Pancreas (tissue), 10 donors: ENCODE results near the gene GHRHR. TPM values are rescaled to one million over a fixed set of nuclear protein-coding genes. Genes with fewer than 3 reads are reported as not detected.

Experiments
- ATAC-seq, 4 donors: fragments of 200-7000 bp; cut with Tn5 transposase; one replicate each; pipeline versions ENCODE4 v1.8.0 to v1.9.1; 2020; ENCODE audit warnings: mild to moderate bottlenecking in 4 of 4, moderate library complexity in 4 of 4
- DNase-seq, 6 donors: peaks; one replicate each; pipeline ENCODE4 v3.0.0-alpha.2; 2020
- FAIRE-seq: peaks from 2 replicates; lab custom pipeline; 2012; peaks lifted over from hg19 to GRCh38; lab: Jason Lieb, UNC
- H3K27ac ChIP-seq, 4 donors: fragments of 200-600 bp; sonication (generic); 1 replicate in 3 of 4; 2 replicates in 1 of 4; pipeline versions ENCODE4 v1.5.0 to v1.8.0; 2020
- H3K27me3 ChIP-seq, 4 donors: fragments of 200-600 bp; one replicate each; pipeline ENCODE4 v1.8.0; 2021
- H3K36me3 ChIP-seq, 3 donors: fragments of 200-600 bp; sonication (generic) in 1 of 3; one replicate each; pipeline versions ENCODE4 v1.5.0 to v1.8.0; 2020 to 2021
- H3K4me1 ChIP-seq, 3 donors: fragments of 200-600 bp; one replicate each; pipeline ENCODE4 v1.8.0; 2021
- H3K4me3 ChIP-seq, 4 donors: fragments of 200-600 bp; sonication (generic) in 2 of 4; one replicate each; pipeline versions ENCODE4 v1.5.0 to v1.8.0; 2020 to 2021
- H3K9me3 ChIP-seq, 4 donors: fragments of 200-600 bp; one replicate each; pipeline ENCODE4 v1.8.0; 2021
- CTCF ChIP-seq, 4 donors: fragments of 200-600 bp; sonication (generic) in 3 of 4; IDR thresholded peaks; one replicate each; pipeline versions ENCODE4 v1.5.0 to v1.8.0; 2021; ENCODE audit warnings: antibody characterized with exemption in 4 of 4
- WGBS, 2 donors: extraction: QIAGEN DNeasy Blood & Tissue Kit; methylation state at CpG; one replicate each; pipeline ENCODE4 v1.1.7; 2013; 5-methylcytosine and 5-hydroxymethylcytosine counted together
- intact Hi-C, 3 donors: fragments of 100-400 bp; cut with DNase I; formaldehyde crosslinking; loops; one replicate each; pipeline versions ENCODE4 v1.11.1 to v1.14.2; 2022
- polyA plus RNA-seq, 2 donors: library from polyadenylated mRNA; stranded (reverse); fragments of 200-250 nt; gene quantifications; one replicate each; pipeline ENCODE4 v1.2.3, GENCODE V29; 2013
- total RNA-seq, 6 donors: library from RNA; stranded (reverse); fragmentation: NEBNext Ultra II Directional in 4 of 6; extraction: Animal tissue kit (Norgen Biotek cat#: 25700) in 4 of 6; gene quantifications; one replicate each; pipeline versions ENCODE4 v1.2.1 to v1.2.4, GENCODE V29; 2021 to 2023
- donor health status: healthy with polysubstance abuse.
- donor health status: DM: no; HTN: no; CAD: no; lungs with moderate emphysema.
- donor health status: DM: no; HTN: no; CAD: no.
- donor health status: control.
- donor health status: control.
- donor health status: Bipolar disorder and iron deficiency.
- donor health status: DM: yes; HTN: yes; CAD: no.
- donor health status: DM: no; HTN: no; CAD: no.
- donor health status: DM: no; HTN: no; CAD: no.
- donor health status: DM: yes; HTN: yes; CAD: no.

Gene GHRHR
- total and polyA plus RNA-seq, 8 donors, result 0.34 to 0.55 (median 0.47) TPM; not detected in 5

GRCh38 chr7:30970594-30971094, 6.9 kb downstream of the GHRHR start:
- ATAC-seq, result peak in 1 of 4 donors; percentile 12
- FAIRE-seq, result no peak
- intact Hi-C loops, result loop anchor here in 1 of 3 donors (10.0 kb wide), 1 partner anchor 176 kb away; no protein-coding TSS in a partner anchor
- TF ChIP-seq CTCF (IDR thresholded peaks at IDR 0.05), result no peak
- no peaks in the 10 kb centered on the region for H3K4me1 ChIP-seq
- H3K4me3 ChIP-seq, result no peak overlapping the region
- no peaks in the 10 kb centered on the region for H3K27me3 ChIP-seq
- WGBS, 2 donors, result 44 to 54% methylated on average over 6 of the region's 6 CpGs
- DNase-seq, result peak in 2 of 6 donors; percentile 7 to 32
- no peak overlapping the region for H3K27ac ChIP-seq
- no peaks in the 10 kb centered on the region for H3K9me3 ChIP-seq
- no peaks in the 10 kb centered on the region for H3K36me3 ChIP-seq

GRCh38 chr7:30971440-30971839, 7.7 kb downstream of the GHRHR start:
- no peaks in the 10 kb centered on the region for H3K9me3 ChIP-seq
- no peak overlapping the region for H3K4me3 ChIP-seq
- no peaks in the 10 kb centered on the region for H3K36me3 ChIP-seq
- intact Hi-C loops, result loop anchor here in 1 of 3 donors (10.0 kb wide), 1 partner anchor 177 kb away; no protein-coding TSS in a partner anchor
- H3K27me3 ChIP-seq, result no peaks in the 10 kb centered on the region
- no peak for TF ChIP-seq CTCF (IDR thresholded peaks at IDR 0.05)
- no peak overlapping the region for H3K27ac ChIP-seq
- ATAC-seq (no peak), FAIRE-seq (no peak), DNase-seq (no peak)
- H3K4me1 ChIP-seq, result no peaks in the 10 kb centered on the region
- WGBS, 2 donors, result 37 to 48% methylated on average over 3 of the region's 3 CpGs

GRCh38 chr7:30971840-30972563, 8.2 kb downstream of the GHRHR start:
- intact Hi-C loops, result loop anchor here in 1 of 3 donors (10.0 kb wide), 1 partner anchor 177 kb away; no protein-coding TSS in a partner anchor
- FAIRE-seq (no peak), DNase-seq (peak in 1 of 6 donors; percentile 39)

GRCh38 chr7:30973292-30973691, 9.5 kb downstream of the GHRHR start:
- intact Hi-C loops, result loop anchor here in 1 of 3 donors (10.0 kb wide), 1 partner anchor 178 kb away; no protein-coding TSS in a partner anchor
- DNase-seq (peak in 1 of 6 donors; percentile 39), FAIRE-seq (no peak), ATAC-seq (no peak)
- H3K4me1 ChIP-seq, result no peaks in the 10 kb centered on the region
- 48 to 54% methylated on average over 3 of the region's 3 CpGs for WGBS, 2 donors
- TF ChIP-seq CTCF (IDR thresholded peaks at IDR 0.05), result no peak
- no peak overlapping the region for H3K4me3 ChIP-seq
- H3K27me3 ChIP-seq, result no peaks in the 10 kb centered on the region
- no peaks in the 10 kb centered on the region for H3K36me3 ChIP-seq
- no peaks in the 10 kb centered on the region for H3K9me3 ChIP-seq
- no peak overlapping the region for H3K27ac ChIP-seq

More at GRCh38 chr7:30971840-30972563, 8.2 kb downstream of the GHRHR start:
- WGBS, 2 donors, result 52 to 64% methylated on average over 15 of the region's 15 CpGs
- no peaks in the 10 kb centered on the region for H3K36me3 ChIP-seq
- H3K27ac ChIP-seq, result no peak overlapping the region
- no peak for TF ChIP-seq CTCF (IDR thresholded peaks at IDR 0.05)
- H3K27me3 ChIP-seq, result no peaks in the 10 kb centered on the region
- ATAC-seq, result no peak
- H3K4me3 ChIP-seq, result no peak overlapping the region
- no peaks in the 10 kb centered on the region for H3K9me3 ChIP-seq
- no peaks in the 10 kb centered on the region for H3K4me1 ChIP-seq
